Liver (tissue), 9 donors: Measurements from ENCODE around the gene CDH1. TPM values are rescaled to one million over a fixed set of nuclear protein-coding genes. Genes with fewer than 3 reads are reported as not detected.

ENCODE experiments used
- DNase-seq: peaks from one replicate; pipeline ENCODE4 v3.0.0-alpha.2; 2017; ENCODE audit warnings: low spot score
- H3K27ac ChIP-seq, 2 donors: one replicate each; pipeline ENCODE4 v1.7.0; 2013; ENCODE audit warnings: inconsistent platforms in 2 of 2, low read length in 2 of 2, control low read depth in 1 of 2, low read depth in 1 of 2, mild to moderate bottlenecking in 1 of 2
- H3K27me3 ChIP-seq, 4 donors: one replicate each; pipeline versions ENCODE4 v1.6.1 to v1.7.0; 2013; ENCODE audit warnings: low read length in 3 of 4, inconsistent platforms in 1 of 4, mild to moderate bottlenecking in 1 of 4, moderate library complexity in 1 of 4; ENCODE audit not compliant: control insufficient read depth in 4 of 4, insufficient read depth in 4 of 4
- H3K36me3 ChIP-seq, 4 donors: one replicate each; pipeline versions ENCODE4 v1.6.1 to v1.7.0; 2013; ENCODE audit warnings: low read length in 3 of 4, mild to moderate bottlenecking in 3 of 4, low read depth in 1 of 4, moderate library complexity in 1 of 4; ENCODE audit not compliant: control insufficient read depth in 4 of 4, insufficient read depth in 3 of 4
- H3K4me1 ChIP-seq, 4 donors: one replicate each; pipeline versions ENCODE4 v1.6.1 to v1.7.0; 2013; ENCODE audit warnings: low read length in 3 of 4, mild to moderate bottlenecking in 3 of 4, moderate library complexity in 1 of 4; ENCODE audit not compliant: control insufficient read depth in 4 of 4, insufficient read depth in 4 of 4
- H3K4me3 ChIP-seq, 3 donors: one replicate each; pipeline versions ENCODE4 v1.6.1 to v1.7.0; 2013; ENCODE audit warnings: low read length in 3 of 3, control low read depth in 1 of 3, low read depth in 1 of 3, mild to moderate bottlenecking in 1 of 3
- H3K9ac ChIP-seq, 2 donors: one replicate each; pipeline ENCODE4 v1.7.0; 2013; ENCODE audit warnings: low read length in 2 of 2, mild to moderate bottlenecking in 2 of 2, moderate library complexity in 2 of 2, control low read depth in 1 of 2, low read depth in 1 of 2
- H3K9me3 ChIP-seq, 4 donors: one replicate each; pipeline versions ENCODE4 v1.6.1 to v1.7.0; 2013; ENCODE audit warnings: low read length in 3 of 4; ENCODE audit not compliant: control insufficient read depth in 4 of 4
- EGR1 ChIP-seq, 2 donors: IDR thresholded peaks; 2 replicates each; pipeline ENCODE4 v1.6.1; 2016 to 2018; ENCODE audit warnings: antibody characterized with exemption in 2 of 2, low read depth in 2 of 2
- FOXA1 ChIP-seq: IDR thresholded peaks from 2 replicates; pipeline ENCODE4 v1.6.1; 2016; ENCODE audit warnings: antibody characterized with exemption
- FOXA2 ChIP-seq: IDR thresholded peaks from 2 replicates; pipeline ENCODE4 v1.6.1; 2016; ENCODE audit warnings: antibody characterized with exemption
- GABPA ChIP-seq, 2 donors: IDR thresholded peaks in 1 of 2; conservative IDR thresholded peaks in 1 of 2; 2 replicates each; pipeline ENCODE4 v1.6.1; 2016; ENCODE audit warnings: antibody characterized with exemption in 2 of 2, mild to moderate bottlenecking in 1 of 2, moderate library complexity in 1 of 2
- HNF4A ChIP-seq, 2 donors: conservative IDR thresholded peaks; 2 replicates each; pipeline ENCODE4 v1.6.1; 2016; ENCODE audit warnings: antibody characterized with exemption in 2 of 2, mild to moderate bottlenecking in 2 of 2
- HNF4G ChIP-seq: IDR thresholded peaks from 2 replicates; pipeline ENCODE4 v1.6.1; 2016; ENCODE audit warnings: antibody characterized with exemption
- JUND ChIP-seq, 2 donors: IDR thresholded peaks; 2 replicates each; pipeline ENCODE4 v1.6.1; 2016; ENCODE audit warnings: antibody characterized with exemption in 2 of 2
- NR2F2 ChIP-seq: IDR thresholded peaks from 2 replicates; pipeline ENCODE4 v1.6.1; 2016; ENCODE audit warnings: antibody characterized with exemption
- RAD21 ChIP-seq, 2 donors: IDR thresholded peaks; 2 replicates each; pipeline ENCODE4 v1.6.1; 2016; ENCODE audit warnings: antibody characterized with exemption in 2 of 2, mild to moderate bottlenecking in 2 of 2
- RXRA ChIP-seq, 2 donors: IDR thresholded peaks; 2 replicates each; pipeline ENCODE4 v1.6.1; 2017 to 2018; ENCODE audit warnings: antibody characterized with exemption in 2 of 2, mild to moderate bottlenecking in 1 of 2
- SP1 ChIP-seq: IDR thresholded peaks from 2 replicates; pipeline ENCODE4 v1.6.1; 2018; ENCODE audit warnings: antibody characterized with exemption, mild to moderate bottlenecking
- TAF1 ChIP-seq: conservative IDR thresholded peaks from 2 replicates; pipeline ENCODE4 v1.6.1; 2016; ENCODE audit warnings: antibody characterized with exemption, mild to moderate bottlenecking
- YY1 ChIP-seq: IDR thresholded peaks from 2 replicates; pipeline ENCODE4 v1.6.1; 2016; ENCODE audit warnings: antibody characterized with exemption, mild to moderate bottlenecking
- WGBS: extraction: QIAGEN DNeasy Blood & Tissue Kit; methylation state at CpG from one replicate; pipeline ENCODE4 v1.1.7; 2013; 5-methylcytosine and 5-hydroxymethylcytosine counted together
- polyA plus RNA-seq, 2 donors: library from polyadenylated mRNA; stranded (reverse) in 1 of 2; unstranded in 1 of 2; fragments of 200-250 nt in 1 of 2; fragments of >200 nt in 1 of 2; fragmentation: Nextera tagmentation in 1 of 2; extraction: Ambion mirVana in 1 of 2; gene quantifications; one replicate each; pipeline versions ENCODE4 v1.2.1 to v1.2.3, GENCODE V29; 2013 to 2015
- total RNA-seq, 2 donors: library from RNA; depleted of rRNA; stranded (reverse); fragments of >200 nt; gene quantifications; one replicate each; pipeline ENCODE4 v1.2.3, GENCODE V29; 2014
- TF ChIP-seq, protein P1 (sequence below): IDR thresholded peaks from 2 replicates; pipeline ENCODE4 v1.6.1; 2016; ENCODE audit warnings: antibody characterized with exemption
- TF ChIP-seq, protein P2 (sequence below): fragments of 150-350 bp; IDR thresholded peaks from 2 replicates; pipeline ENCODE4 v1.5.1; 2017; ENCODE audit warnings: improper control_type of control experiment, low read depth, low read length; ENCODE audit not compliant: missing input control
- TF ChIP-seq, protein P3 (sequence below): IDR thresholded peaks from 2 replicates; pipeline ENCODE4 v1.6.1; 2016; ENCODE audit warnings: antibody characterized with exemption, mild to moderate bottlenecking
- TF ChIP-seq, protein P4 (sequence below): IDR thresholded peaks from 2 replicates; pipeline ENCODE4 v1.6.1; 2016; ENCODE audit warnings: antibody characterized with exemption
- TF ChIP-seq, protein P5 (sequence below): IDR thresholded peaks from 2 replicates; pipeline ENCODE4 v1.6.1; 2016; ENCODE audit warnings: antibody characterized with exemption
- donor health status: healthy.
- donor health status: healthy.
- donor health status: healthy.
- donor health status: healthy.
- donor health status: healthy.

Gene CDH1
- total and polyA plus RNA-seq, 4 donors: 21.8 to 69.3 (median 50.3) TPM

DNA sequence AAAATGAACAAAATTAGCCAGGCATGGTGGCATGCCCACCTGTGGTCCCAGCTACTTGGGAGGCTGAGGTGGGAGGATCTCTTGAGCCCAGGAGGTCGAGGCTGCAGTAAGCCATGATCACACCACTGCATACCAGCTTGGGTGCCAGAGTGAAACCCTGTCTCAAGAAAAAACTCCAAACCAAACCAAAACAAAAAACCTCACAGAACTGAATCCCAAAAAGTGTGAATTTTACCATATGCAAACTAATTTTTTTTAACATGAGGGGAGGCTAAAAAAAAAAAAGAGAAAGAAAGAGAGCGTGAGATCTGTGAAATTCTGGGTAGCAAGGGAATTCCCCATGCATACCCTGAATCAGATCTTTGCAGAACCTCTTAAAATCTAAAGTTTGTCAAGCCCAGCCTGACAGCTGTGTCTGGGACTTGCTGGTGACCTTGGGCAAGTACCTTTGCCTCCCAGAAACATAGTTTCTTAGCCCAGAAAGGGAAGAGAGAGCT is 17.1 kb upstream of the CDH1 start:
- H3K4me3 ChIP-seq: no peak overlapping the region
- H3K27ac ChIP-seq: no peak overlapping the region
- no peak overlapping the region for H3K9ac ChIP-seq
- H3K36me3 ChIP-seq: no peaks in the 10 kb centered on the region
- WGBS: 88% methylated on average over 2 of the region's 2 CpGs
- H3K4me1 ChIP-seq: no peaks in the 10 kb centered on the region
- TF ChIP-seq, protein P1, sequence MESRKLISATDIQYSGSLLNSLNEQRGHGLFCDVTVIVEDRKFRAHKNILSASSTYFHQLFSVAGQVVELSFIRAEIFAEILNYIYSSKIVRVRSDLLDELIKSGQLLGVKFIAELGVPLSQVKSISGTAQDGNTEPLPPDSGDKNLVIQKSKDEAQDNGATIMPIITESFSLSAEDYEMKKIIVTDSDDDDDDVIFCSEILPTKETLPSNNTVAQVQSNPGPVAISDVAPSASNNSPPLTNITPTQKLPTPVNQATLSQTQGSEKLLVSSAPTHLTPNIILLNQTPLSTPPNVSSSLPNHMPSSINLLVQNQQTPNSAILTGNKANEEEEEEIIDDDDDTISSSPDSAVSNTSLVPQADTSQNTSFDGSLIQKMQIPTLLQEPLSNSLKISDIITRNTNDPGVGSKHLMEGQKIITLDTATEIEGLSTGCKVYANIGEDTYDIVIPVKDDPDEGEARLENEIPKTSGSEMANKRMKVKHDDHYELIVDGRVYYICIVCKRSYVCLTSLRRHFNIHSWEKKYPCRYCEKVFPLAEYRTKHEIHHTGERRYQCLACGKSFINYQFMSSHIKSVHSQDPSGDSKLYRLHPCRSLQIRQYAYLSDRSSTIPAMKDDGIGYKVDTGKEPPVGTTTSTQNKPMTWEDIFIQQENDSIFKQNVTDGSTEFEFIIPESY: no peak
- TF ChIP-seq FOXA2: no peak
- no peak for TF ChIP-seq HNF4A (conservative IDR thresholded peaks at IDR 0.05)
- TF ChIP-seq, protein P2, sequence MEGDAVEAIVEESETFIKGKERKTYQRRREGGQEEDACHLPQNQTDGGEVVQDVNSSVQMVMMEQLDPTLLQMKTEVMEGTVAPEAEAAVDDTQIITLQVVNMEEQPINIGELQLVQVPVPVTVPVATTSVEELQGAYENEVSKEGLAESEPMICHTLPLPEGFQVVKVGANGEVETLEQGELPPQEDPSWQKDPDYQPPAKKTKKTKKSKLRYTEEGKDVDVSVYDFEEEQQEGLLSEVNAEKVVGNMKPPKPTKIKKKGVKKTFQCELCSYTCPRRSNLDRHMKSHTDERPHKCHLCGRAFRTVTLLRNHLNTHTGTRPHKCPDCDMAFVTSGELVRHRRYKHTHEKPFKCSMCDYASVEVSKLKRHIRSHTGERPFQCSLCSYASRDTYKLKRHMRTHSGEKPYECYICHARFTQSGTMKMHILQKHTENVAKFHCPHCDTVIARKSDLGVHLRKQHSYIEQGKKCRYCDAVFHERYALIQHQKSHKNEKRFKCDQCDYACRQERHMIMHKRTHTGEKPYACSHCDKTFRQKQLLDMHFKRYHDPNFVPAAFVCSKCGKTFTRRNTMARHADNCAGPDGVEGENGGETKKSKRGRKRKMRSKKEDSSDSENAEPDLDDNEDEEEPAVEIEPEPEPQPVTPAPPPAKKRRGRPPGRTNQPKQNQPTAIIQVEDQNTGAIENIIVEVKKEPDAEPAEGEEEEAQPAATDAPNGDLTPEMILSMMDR: no peak
- TF ChIP-seq, protein P3, sequence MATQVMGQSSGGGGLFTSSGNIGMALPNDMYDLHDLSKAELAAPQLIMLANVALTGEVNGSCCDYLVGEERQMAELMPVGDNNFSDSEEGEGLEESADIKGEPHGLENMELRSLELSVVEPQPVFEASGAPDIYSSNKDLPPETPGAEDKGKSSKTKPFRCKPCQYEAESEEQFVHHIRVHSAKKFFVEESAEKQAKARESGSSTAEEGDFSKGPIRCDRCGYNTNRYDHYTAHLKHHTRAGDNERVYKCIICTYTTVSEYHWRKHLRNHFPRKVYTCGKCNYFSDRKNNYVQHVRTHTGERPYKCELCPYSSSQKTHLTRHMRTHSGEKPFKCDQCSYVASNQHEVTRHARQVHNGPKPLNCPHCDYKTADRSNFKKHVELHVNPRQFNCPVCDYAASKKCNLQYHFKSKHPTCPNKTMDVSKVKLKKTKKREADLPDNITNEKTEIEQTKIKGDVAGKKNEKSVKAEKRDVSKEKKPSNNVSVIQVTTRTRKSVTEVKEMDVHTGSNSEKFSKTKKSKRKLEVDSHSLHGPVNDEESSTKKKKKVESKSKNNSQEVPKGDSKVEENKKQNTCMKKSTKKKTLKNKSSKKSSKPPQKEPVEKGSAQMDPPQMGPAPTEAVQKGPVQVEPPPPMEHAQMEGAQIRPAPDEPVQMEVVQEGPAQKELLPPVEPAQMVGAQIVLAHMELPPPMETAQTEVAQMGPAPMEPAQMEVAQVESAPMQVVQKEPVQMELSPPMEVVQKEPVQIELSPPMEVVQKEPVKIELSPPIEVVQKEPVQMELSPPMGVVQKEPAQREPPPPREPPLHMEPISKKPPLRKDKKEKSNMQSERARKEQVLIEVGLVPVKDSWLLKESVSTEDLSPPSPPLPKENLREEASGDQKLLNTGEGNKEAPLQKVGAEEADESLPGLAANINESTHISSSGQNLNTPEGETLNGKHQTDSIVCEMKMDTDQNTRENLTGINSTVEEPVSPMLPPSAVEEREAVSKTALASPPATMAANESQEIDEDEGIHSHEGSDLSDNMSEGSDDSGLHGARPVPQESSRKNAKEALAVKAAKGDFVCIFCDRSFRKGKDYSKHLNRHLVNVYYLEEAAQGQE: no peak
- no peak for TF ChIP-seq NR2F2
- no peak for TF ChIP-seq SP1
- no peak for TF ChIP-seq JUND (IDR thresholded peaks at IDR 0.05)
- TF ChIP-seq GABPA (IDR thresholded peaks at IDR 0.05 in 1 of 2, conservative IDR thresholded peaks at IDR 0.05 in 1 of 2): no peak
- no peak for TF ChIP-seq HNF4G
- no peak for TF ChIP-seq TAF1
- no peak for TF ChIP-seq EGR1 (IDR thresholded peaks at IDR 0.05; ENCODE audit: low read depth in 2 of 2)
- TF ChIP-seq, protein P4, sequence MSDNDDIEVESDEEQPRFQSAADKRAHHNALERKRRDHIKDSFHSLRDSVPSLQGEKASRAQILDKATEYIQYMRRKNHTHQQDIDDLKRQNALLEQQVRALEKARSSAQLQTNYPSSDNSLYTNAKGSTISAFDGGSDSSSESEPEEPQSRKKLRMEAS: no peak
- TF ChIP-seq RXRA (IDR thresholded peaks at IDR 0.05): no peak
- TF ChIP-seq YY1: no peak
- no peak for TF ChIP-seq FOXA1
- TF ChIP-seq RAD21 (IDR thresholded peaks at IDR 0.05): no peak
- TF ChIP-seq, protein P5, sequence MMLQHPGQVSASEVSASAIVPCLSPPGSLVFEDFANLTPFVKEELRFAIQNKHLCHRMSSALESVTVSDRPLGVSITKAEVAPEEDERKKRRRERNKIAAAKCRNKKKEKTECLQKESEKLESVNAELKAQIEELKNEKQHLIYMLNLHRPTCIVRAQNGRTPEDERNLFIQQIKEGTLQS: no peak
- DNase-seq: no peak
- H3K9me3 ChIP-seq: no peaks in the 10 kb centered on the region
- no peaks in the 10 kb centered on the region for H3K27me3 ChIP-seq
